Endothelial cell of umbilical vein (primary cell): ENCODE results near the gene FAM3D. TPM values are rescaled to one million over a fixed set of nuclear protein-coding genes. Genes with fewer than 3 reads are reported as not detected.

Source experiments
- BruUV-seq: library from RNA; stranded (reverse); fragments of 400-500 nt; replicated peaks from 2 replicates; lab custom pipeline; 2021; lab: Mats Ljungman, UMichigan
- CTCF ChIA-PET: fragments of 300-600, 350-600 bp; sonication (Branson Sonifier 250); formaldehyde crosslinking; loops from one replicate; lab custom pipeline; 2021; ENCODE audit warnings: antibody characterized with exemption, inconsistent platforms; lab: Charles Lee
- POLR2A ChIA-PET: fragments of 300-600, 350-600 bp; sonication (Branson Sonifier 250); formaldehyde crosslinking; loops from one replicate; lab custom pipeline; 2021; ENCODE audit warnings: antibody characterized with exemption, inconsistent platforms; lab: Charles Lee
- DNase-seq: peaks from one replicate; pipeline ENCODE4 v3.0.0-alpha.2; 2011; ENCODE audit warnings: low read depth, low spot score
- FAIRE-seq: peaks from 2 replicates; lab custom pipeline; 2011; peaks lifted over from hg19 to GRCh38; lab: Jason Lieb, UNC
- H2AFZ ChIP-seq: 2 replicates; pipeline ENCODE4 v1.6.0; 2012; ENCODE audit warnings: low read depth, low read length, control low read depth, inconsistent platforms
- H3K27ac ChIP-seq: 2 replicates; pipeline ENCODE4 v1.5.1; 2011; ENCODE audit warnings: low read depth, mild to moderate bottlenecking, control low read depth, low read length, moderate library complexity; ENCODE audit not compliant: insufficient read depth
- H3K27me3 ChIP-seq, 2 experiments: 2 replicates each; pipeline versions ENCODE4 v1.6.0 to v1.6.1; 2011; ENCODE audit warnings: low read length in 2 of 2, mixed read lengths in 1 of 2; ENCODE audit not compliant: control insufficient read depth in 2 of 2, insufficient read depth in 2 of 2
- H3K36me3 ChIP-seq, 2 experiments: 2 replicates in 1 of 2; 3 replicates in 1 of 2; pipeline ENCODE4 v1.5.1; 2011; ENCODE audit warnings: low read length in 2 of 2, mild to moderate bottlenecking in 1 of 2, moderate library complexity in 1 of 2; ENCODE audit not compliant: control insufficient read depth in 2 of 2, insufficient read depth in 2 of 2; ENCODE audit errors: extremely low read depth in 1 of 2
- H3K4me1 ChIP-seq: 3 replicates; pipeline ENCODE4 v1.5.1; 2011; ENCODE audit warnings: mild to moderate bottlenecking, low read length; ENCODE audit not compliant: control insufficient read depth, insufficient read depth; ENCODE audit errors: extremely low read depth
- H3K4me2 ChIP-seq: 2 replicates; pipeline ENCODE4 v1.6.1; 2011; ENCODE audit warnings: low read length, control low read depth, mixed read lengths; ENCODE audit not compliant: insufficient read depth
- H3K4me3 ChIP-seq, 3 experiments: fragments of 200-600 bp in 1 of 3; sonication (generic), shearing (Covaris generic) in 1 of 3; replicated peaks in 1 of 3; 2 replicates each; pipeline ENCODE4 v1.5.1; 2011 to 2016; ENCODE audit warnings: control low read depth in 3 of 3, low read length in 3 of 3, mild to moderate bottlenecking in 2 of 3, inconsistent platforms in 1 of 3, low read depth in 1 of 3, moderate library complexity in 1 of 3; ENCODE audit not compliant: insufficient read depth in 1 of 3
- H3K79me2 ChIP-seq: 2 replicates; pipeline ENCODE4 v1.6.0; 2012; ENCODE audit warnings: low read length, inconsistent platforms; ENCODE audit not compliant: control insufficient read depth, insufficient read depth
- H3K9ac ChIP-seq: replicated peaks from 2 replicates; pipeline ENCODE3; 2011; ENCODE audit warnings: low read length, control low read depth; ENCODE audit not compliant: insufficient read depth; ENCODE audit errors: extremely low read depth
- H3K9me1 ChIP-seq: replicated peaks from 3 replicates; pipeline ENCODE4 v1.6.0; 2011; ENCODE audit warnings: mild to moderate bottlenecking, low read length; ENCODE audit not compliant: control insufficient read depth, insufficient read depth; ENCODE audit errors: extremely low read depth
- H3K9me3 ChIP-seq: replicated peaks from 2 replicates; pipeline ENCODE4 v1.5.1; 2012; ENCODE audit warnings: low read length, inconsistent platforms; ENCODE audit not compliant: control insufficient read depth, insufficient read depth
- H4K20me1 ChIP-seq: replicated peaks from 2 replicates; pipeline ENCODE3; 2011; ENCODE audit warnings: mild to moderate bottlenecking, low read length; ENCODE audit not compliant: control insufficient read depth, insufficient read depth; ENCODE audit errors: extremely low read depth
- EZH2 ChIP-seq: IDR thresholded peaks from 2 replicates; pipeline ENCODE4 v1.6.1; 2012; ENCODE audit warnings: borderline replicate concordance, low read depth, mild to moderate bottlenecking, moderate library complexity, low read length, inconsistent platforms; ENCODE audit not compliant: severe bottlenecking
- FOS ChIP-seq: IDR thresholded peaks from 2 replicates; pipeline ENCODE4 v1.6.1; 2011; ENCODE audit warnings: mild to moderate bottlenecking, low read length, moderate library complexity, borderline replicate concordance; ENCODE audit not compliant: insufficient read depth
- GATA2 ChIP-seq: IDR thresholded peaks from 2 replicates; pipeline ENCODE4 v1.7.0; 2011; ENCODE audit warnings: low read depth, mild to moderate bottlenecking, moderate library complexity, mixed read lengths, low read length; ENCODE audit not compliant: insufficient read length, insufficient read depth
- JUN ChIP-seq: IDR thresholded peaks from 2 replicates; pipeline ENCODE4 v1.6.1; 2011; ENCODE audit warnings: borderline replicate concordance, low read depth; ENCODE audit not compliant: insufficient read length, insufficient read depth
- MYC ChIP-seq: IDR thresholded peaks from one replicate; pipeline ENCODE4 v1.6.1; 2011; ENCODE audit warnings: mild to moderate bottlenecking, low read depth, low read length
- POLR2A ChIP-seq: IDR thresholded peaks from 2 replicates; pipeline ENCODE4 v1.6.1; 2012; ENCODE audit warnings: low read depth, mild to moderate bottlenecking, control low read depth, low read length
- POLR2AphosphoS5 ChIP-seq: IDR thresholded peaks from 2 replicates; pipeline ENCODE4 v1.6.1; 2012; ENCODE audit warnings: low read depth, mild to moderate bottlenecking, control low read depth, low read length, moderate library complexity; ENCODE audit not compliant: insufficient read depth
- dilution Hi-C: fragments of 300-500 bp; cut with MboI; formaldehyde crosslinking; loops from one replicate; pipeline ENCODE4 v1.15.0; 2019; ENCODE audit warnings: low sequenced_read_pairs; ENCODE audit not compliant: extremely low pct_ligation_motif_present
- intact Hi-C: fragments of 100-400 bp; cut with micrococcal nuclease; formaldehyde crosslinking; loops from one replicate; pipeline ENCODE4 v1.10.0; 2022
- polyA plus RNA-seq, 4 experiments: library from polyadenylated mRNA; depleted of rRNA in 3 of 4; stranded (reverse) in 3 of 4; unstranded in 1 of 4; fragments of >200 nt; gene quantifications; 2 replicates each; pipeline versions ENCODE4 v1.2.1 to v1.2.3, GENCODE V29; 2011 to 2012; ENCODE audit warnings: missing spikeins in 1 of 4
- total RNA-seq: library from RNA; stranded (reverse); gene quantifications from 2 replicates; pipeline ENCODE4 v1.2.3, GENCODE V29; 2021
- TF ChIP-seq, protein P1 (sequence below), 2 donors: IDR thresholded peaks; 1 replicate in 1 of 2; 2 replicates in 1 of 2; pipeline ENCODE4 v1.5.1; 2011; ENCODE audit warnings: low read length in 2 of 2, mild to moderate bottlenecking in 2 of 2, moderate library complexity in 2 of 2, control low read depth in 1 of 2, inconsistent platforms in 1 of 2, low read depth in 1 of 2; ENCODE audit not compliant: insufficient read depth in 1 of 2; ENCODE audit errors: extremely low read depth in 1 of 2
- TF ChIP-seq, protein P2 (sequence below): IDR thresholded peaks from 2 replicates; pipeline ENCODE4 v1.6.1; 2011; ENCODE audit not compliant: insufficient read depth, insufficient read length

The FAM3D gene
- total and polyA plus RNA-seq, 2 donors (not counting 3 experiments of a cell fraction or from before 2014, with no cell fraction given), result 0.12 TPM; not detected in 1

DNA sequence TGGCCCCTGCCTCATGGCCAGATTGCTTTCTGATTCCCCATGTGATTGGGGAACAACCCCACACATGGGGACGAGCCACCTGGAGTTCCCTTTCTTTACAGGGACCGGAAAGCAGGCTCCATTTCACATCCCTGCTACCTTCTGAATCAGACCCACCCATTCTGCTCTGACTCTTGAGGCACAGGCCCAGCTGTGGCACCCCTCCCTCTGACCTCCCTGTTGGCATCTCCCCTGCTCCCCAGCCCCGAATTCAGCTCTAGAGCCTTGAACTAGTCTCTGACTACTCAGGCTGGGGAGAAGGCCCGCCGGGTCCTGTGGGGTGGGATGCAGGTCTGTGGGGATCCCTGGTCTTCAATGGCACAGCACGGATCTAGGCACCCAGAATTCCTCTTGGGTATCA is 12.1 kb downstream of the FAM3D start:
- DNase-seq, result no peak
- ChIA-PET CTCF (no interaction called here), POLR2A (no interaction called here)
- TF ChIP-seq EZH2 (no peak), GATA2 (no peak), JUN (no peak), FOS (no peak), POLR2A (no peak), MYC (no peak), POLR2AphosphoS5 (no peak)
- TF ChIP-seq, protein P1, sequence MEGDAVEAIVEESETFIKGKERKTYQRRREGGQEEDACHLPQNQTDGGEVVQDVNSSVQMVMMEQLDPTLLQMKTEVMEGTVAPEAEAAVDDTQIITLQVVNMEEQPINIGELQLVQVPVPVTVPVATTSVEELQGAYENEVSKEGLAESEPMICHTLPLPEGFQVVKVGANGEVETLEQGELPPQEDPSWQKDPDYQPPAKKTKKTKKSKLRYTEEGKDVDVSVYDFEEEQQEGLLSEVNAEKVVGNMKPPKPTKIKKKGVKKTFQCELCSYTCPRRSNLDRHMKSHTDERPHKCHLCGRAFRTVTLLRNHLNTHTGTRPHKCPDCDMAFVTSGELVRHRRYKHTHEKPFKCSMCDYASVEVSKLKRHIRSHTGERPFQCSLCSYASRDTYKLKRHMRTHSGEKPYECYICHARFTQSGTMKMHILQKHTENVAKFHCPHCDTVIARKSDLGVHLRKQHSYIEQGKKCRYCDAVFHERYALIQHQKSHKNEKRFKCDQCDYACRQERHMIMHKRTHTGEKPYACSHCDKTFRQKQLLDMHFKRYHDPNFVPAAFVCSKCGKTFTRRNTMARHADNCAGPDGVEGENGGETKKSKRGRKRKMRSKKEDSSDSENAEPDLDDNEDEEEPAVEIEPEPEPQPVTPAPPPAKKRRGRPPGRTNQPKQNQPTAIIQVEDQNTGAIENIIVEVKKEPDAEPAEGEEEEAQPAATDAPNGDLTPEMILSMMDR (IDR thresholded peaks at IDR 0.05; ENCODE audit: extremely low read depth in 1 of 2, insufficient read depth in 1 of 2, low read depth in 1 of 2, low read length in 2 of 2), result no peak
- TF ChIP-seq, protein P2, sequence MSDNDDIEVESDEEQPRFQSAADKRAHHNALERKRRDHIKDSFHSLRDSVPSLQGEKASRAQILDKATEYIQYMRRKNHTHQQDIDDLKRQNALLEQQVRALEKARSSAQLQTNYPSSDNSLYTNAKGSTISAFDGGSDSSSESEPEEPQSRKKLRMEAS, result no peak
- Histone ChIP-seq H3K9me3 (no peaks in the 10 kb centered on the region), H3K4me1 (peaks cover 9% of the 10 kb centered on the region), H3K9ac (no peak overlapping the region), H3K4me2 (no peak overlapping the region), H3K36me3 (no peaks in the 10 kb centered on the region), H2AFZ (no peak overlapping the region), H3K79me2 (no peaks in the 10 kb centered on the region), H3K27me3 (peaks cover 0 to 2% of the 10 kb centered on the region in 2 experiments), H3K4me3 (no peak overlapping the region), H3K27ac (no peak overlapping the region), H4K20me1 (no peaks in the 10 kb centered on the region), H3K9me1 (no peaks in the 10 kb centered on the region)
- BruUV-seq, result no TSS peak
- no peak for FAIRE-seq
- intact Hi-C loops, result no loop called here
- dilution Hi-C loops, result no loop called here
